ENCODE measurements around the gene CT45A2. TPM values are rescaled to one million over a fixed set of nuclear protein-coding genes. Genes with fewer than 3 reads are reported as not detected.
"Not testable (repeated sequence)": the region's sequence is repeated elsewhere in the genome, so short reads cannot be mapped to it uniquely, and the experiment has no call there.

CT45A2 gene, protein sequence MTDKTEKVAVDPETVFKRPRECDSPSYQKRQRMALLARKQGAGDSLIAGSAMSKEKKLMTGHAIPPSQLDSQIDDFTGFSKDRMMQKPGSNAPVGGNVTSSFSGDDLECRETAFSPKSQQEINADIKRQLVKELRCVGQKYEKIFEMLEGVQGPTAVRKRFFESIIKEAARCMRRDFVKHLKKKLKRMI
- polyA plus RNA-seq (not detected in 2 replicates), polyA minus RNA-seq (not detected in 2 replicates)

DNA sequence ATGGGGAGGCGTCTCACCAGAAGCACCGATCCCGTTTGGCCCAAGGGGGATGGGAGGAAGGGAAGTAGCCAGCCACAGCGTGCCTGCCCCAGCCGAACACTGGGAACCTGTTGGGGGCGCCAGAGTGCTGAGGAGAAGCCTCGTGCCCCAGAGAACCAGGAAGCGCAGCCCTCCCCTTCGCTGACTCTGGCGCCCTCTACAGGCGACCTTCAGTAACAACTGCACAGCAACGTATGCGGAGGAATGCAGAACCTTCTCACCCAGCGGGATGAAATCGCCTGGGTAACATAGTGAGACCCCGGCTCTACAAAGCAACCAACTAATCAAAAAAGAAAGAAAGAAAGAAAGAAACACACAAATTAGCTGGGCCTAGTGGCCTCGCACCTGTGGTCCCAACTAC, at the start of gene CT45A2:
Gene CT45A2, minus strand, starts transcription at position 101 of the 400 bp plus-strand sequence. CDS start 3,747 bp downstream, outside the sequence.
- H4K20me1 ChIP-seq (ENCODE audit: insufficient read depth); H3K79me2 ChIP-seq (replicated peaks; ENCODE audit: insufficient read depth, low read length); H3K9ac ChIP-seq (ENCODE audit: low read length); H2AFZ ChIP-seq (ENCODE audit: low read depth, low read length); H3K36me3 ChIP-seq (ENCODE audit: insufficient read depth, low read length); H3K9me2 ChIP-seq (ENCODE audit: insufficient read depth, low read length); H3K9me3 ChIP-seq (ENCODE audit: low read length); H3K27me3 ChIP-seq (ENCODE audit: insufficient read depth, low read depth, low read length); H3K4me3 ChIP-seq (ENCODE audit: low read length); H3F3A ChIP-seq (ENCODE audit: insufficient read depth, low read length, poor library complexity, severe bottlenecking); H3K27ac ChIP-seq (ENCODE audit: low read length); H3K4me2 ChIP-seq (ENCODE audit: low read length): not testable (repeated sequence)

DNA sequence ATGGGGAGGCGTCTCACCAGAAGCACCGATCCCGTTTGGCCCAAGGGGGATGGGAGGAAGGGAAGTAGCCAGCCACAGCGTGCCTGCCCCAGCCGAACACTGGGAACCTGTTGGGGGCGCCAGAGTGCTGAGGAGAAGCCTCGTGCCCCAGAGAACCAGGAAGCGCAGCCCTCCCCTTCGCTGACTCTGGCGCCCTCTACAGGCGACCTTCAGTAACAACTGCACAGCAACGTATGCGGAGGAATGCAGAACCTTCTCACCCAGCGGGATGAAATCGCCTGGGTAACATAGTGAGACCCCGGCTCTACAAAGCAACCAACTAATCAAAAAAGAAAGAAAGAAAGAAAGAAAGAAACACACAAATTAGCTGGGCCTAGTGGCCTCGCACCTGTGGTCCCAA, 34.6 kb upstream of the CT45A2 start, which contains the start of gene CT45A8:
Gene CT45A8, minus strand, starts transcription at position 101 of the 400 bp plus-strand sequence. CDS start 3,755 bp downstream, outside the sequence.
- not testable (repeated sequence) for H3K27me3 ChIP-seq (ENCODE audit: insufficient read depth, low read depth, low read length); H3K9ac ChIP-seq (ENCODE audit: low read length); H3K9me3 ChIP-seq (ENCODE audit: low read length); H3K4me2 ChIP-seq (ENCODE audit: low read length); H3K9me2 ChIP-seq (ENCODE audit: insufficient read depth, low read length); H4K20me1 ChIP-seq (ENCODE audit: insufficient read depth); H3F3A ChIP-seq (ENCODE audit: insufficient read depth, low read length, poor library complexity, severe bottlenecking); H3K27ac ChIP-seq (ENCODE audit: low read length); H2AFZ ChIP-seq (ENCODE audit: low read depth, low read length); H3K4me3 ChIP-seq (ENCODE audit: low read length); H3K36me3 ChIP-seq (ENCODE audit: insufficient read depth, low read length); H3K79me2 ChIP-seq (replicated peaks; ENCODE audit: insufficient read depth, low read length)

DNA sequence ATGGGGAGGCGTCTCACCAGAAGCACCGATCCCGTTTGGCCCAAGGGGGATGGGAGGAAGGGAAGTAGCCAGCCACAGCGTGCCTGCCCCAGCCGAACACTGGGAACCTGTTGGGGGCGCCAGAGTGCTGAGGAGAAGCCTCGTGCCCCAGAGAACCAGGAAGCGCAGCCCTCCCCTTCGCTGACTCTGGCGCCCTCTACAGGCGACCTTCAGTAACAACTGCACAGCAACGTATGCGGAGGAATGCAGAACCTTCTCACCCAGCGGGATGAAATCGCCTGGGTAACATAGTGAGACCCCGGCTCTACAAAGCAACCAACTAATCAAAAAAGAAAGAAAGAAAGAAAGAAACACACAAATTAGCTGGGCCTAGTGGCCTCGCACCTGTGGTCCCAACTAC, 17.4 kb upstream of the CT45A2 start, which contains the start of gene CT45A7:
Gene CT45A7, minus strand, starts transcription at position 101 of the 400 bp plus-strand sequence. CDS start 3,747 bp downstream, outside the sequence.
- not testable (repeated sequence) for H3K27me3 ChIP-seq (ENCODE audit: insufficient read depth, low read depth, low read length); H3K27ac ChIP-seq (ENCODE audit: low read length); H3K4me3 ChIP-seq (ENCODE audit: low read length); H3F3A ChIP-seq (ENCODE audit: insufficient read depth, low read length, poor library complexity, severe bottlenecking); H3K9me3 ChIP-seq (ENCODE audit: low read length); H3K79me2 ChIP-seq (replicated peaks; ENCODE audit: insufficient read depth, low read length); H3K36me3 ChIP-seq (ENCODE audit: insufficient read depth, low read length); H3K9me2 ChIP-seq (ENCODE audit: insufficient read depth, low read length); H4K20me1 ChIP-seq (ENCODE audit: insufficient read depth); H3K4me2 ChIP-seq (ENCODE audit: low read length); H3K9ac ChIP-seq (ENCODE audit: low read length); H2AFZ ChIP-seq (ENCODE audit: low read depth, low read length)

DNA sequence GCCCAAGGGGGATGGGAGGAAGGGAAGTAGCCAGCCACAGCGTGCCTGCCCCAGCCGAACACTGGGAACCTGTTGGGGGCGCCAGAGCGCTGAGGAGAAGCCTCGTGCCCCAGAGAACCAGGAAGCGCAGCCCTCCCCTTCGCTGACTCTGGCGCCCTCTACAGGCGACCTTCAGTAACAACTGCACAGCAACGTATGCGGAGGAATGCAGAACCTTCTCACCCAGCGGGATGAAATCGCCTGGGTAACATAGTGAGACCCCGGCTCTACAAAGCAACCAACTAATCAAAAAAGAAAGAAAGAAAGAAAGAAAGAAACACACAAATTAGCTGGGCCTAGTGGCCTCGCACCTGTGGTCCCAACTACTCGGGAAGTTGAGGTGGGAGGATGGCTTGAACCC, 17.1 kb downstream of the CT45A2 start, which contains the start of gene CT45A6:
Gene CT45A6, minus strand, starts transcription at position 101 of the 400 bp plus-strand sequence. CDS start 3,794 bp downstream, outside the sequence.
- not testable (repeated sequence) for H3K9me3 ChIP-seq (ENCODE audit: low read length); H3K27me3 ChIP-seq (ENCODE audit: insufficient read depth, low read depth, low read length); H3K9me2 ChIP-seq (ENCODE audit: insufficient read depth, low read length); H3K36me3 ChIP-seq (ENCODE audit: insufficient read depth, low read length); H2AFZ ChIP-seq (ENCODE audit: low read depth, low read length); H3K79me2 ChIP-seq (replicated peaks; ENCODE audit: insufficient read depth, low read length); H3K4me3 ChIP-seq (ENCODE audit: low read length); H4K20me1 ChIP-seq (ENCODE audit: insufficient read depth); H3K4me2 ChIP-seq (ENCODE audit: low read length); H3F3A ChIP-seq (ENCODE audit: insufficient read depth, low read length, poor library complexity, severe bottlenecking); H3K27ac ChIP-seq (ENCODE audit: low read length); H3K9ac ChIP-seq (ENCODE audit: low read length)

DNA sequence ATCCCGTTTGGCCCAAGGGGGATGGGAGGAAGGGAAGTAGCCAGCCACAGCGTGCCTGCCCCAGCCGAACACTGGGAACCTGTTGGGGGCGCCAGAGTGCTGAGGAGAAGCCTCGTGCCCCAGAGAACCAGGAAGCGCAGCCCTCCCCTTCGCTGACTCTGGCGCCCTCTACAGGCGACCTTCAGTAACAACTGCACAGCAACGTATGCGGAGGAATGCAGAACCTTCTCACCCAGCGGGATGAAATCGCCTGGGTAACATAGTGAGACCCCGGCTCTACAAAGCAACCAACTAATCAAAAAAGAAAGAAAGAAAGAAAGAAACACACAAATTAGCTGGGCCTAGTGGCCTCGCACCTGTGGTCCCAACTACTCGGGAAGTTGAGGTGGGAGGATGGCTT, 34.4 kb downstream of the CT45A2 start, which contains the start of gene CT45A5:
Gene CT45A5, minus strand, starts transcription at position 101 of the 400 bp plus-strand sequence. CDS start 3,774 bp downstream, outside the sequence.
- not testable (repeated sequence) for H3K36me3 ChIP-seq (ENCODE audit: insufficient read depth, low read length); H3K4me2 ChIP-seq (ENCODE audit: low read length); H3K9me2 ChIP-seq (ENCODE audit: insufficient read depth, low read length); H3K79me2 ChIP-seq (replicated peaks; ENCODE audit: insufficient read depth, low read length); H3K4me3 ChIP-seq (ENCODE audit: low read length); H3K27me3 ChIP-seq (ENCODE audit: insufficient read depth, low read depth, low read length); H2AFZ ChIP-seq (ENCODE audit: low read depth, low read length); H3K9ac ChIP-seq (ENCODE audit: low read length); H3F3A ChIP-seq (ENCODE audit: insufficient read depth, low read length, poor library complexity, severe bottlenecking); H3K27ac ChIP-seq (ENCODE audit: low read length); H3K9me3 ChIP-seq (ENCODE audit: low read length); H4K20me1 ChIP-seq (ENCODE audit: insufficient read depth)

DNA sequence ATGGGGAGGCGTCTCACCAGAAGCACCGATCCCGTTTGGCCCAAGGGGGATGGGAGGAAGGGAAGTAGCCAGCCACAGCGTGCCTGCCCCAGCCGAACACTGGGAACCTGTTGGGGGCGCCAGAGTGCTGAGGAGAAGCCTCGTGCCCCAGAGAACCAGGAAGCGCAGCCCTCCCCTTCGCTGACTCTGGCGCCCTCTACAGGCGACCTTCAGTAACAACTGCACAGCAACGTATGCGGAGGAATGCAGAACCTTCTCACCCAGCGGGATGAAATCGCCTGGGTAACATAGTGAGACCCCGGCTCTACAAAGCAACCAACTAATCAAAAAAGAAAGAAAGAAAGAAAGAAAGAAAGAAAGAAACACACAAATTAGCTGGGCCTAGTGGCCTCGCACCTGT, 51.7 kb downstream of the CT45A2 start, which contains the start of gene CT45A3:
Gene CT45A3, minus strand, starts transcription at position 101 of the 400 bp plus-strand sequence. CDS start 3,747 bp downstream, outside the sequence.
- not testable (repeated sequence) for H4K20me1 ChIP-seq (ENCODE audit: insufficient read depth); H3K4me2 ChIP-seq (ENCODE audit: low read length); H3K79me2 ChIP-seq (replicated peaks; ENCODE audit: insufficient read depth, low read length); H3F3A ChIP-seq (ENCODE audit: insufficient read depth, low read length, poor library complexity, severe bottlenecking); H3K9ac ChIP-seq (ENCODE audit: low read length); H3K4me3 ChIP-seq (ENCODE audit: low read length); H3K27ac ChIP-seq (ENCODE audit: low read length); H2AFZ ChIP-seq (ENCODE audit: low read depth, low read length); H3K36me3 ChIP-seq (ENCODE audit: insufficient read depth, low read length); H3K9me3 ChIP-seq (ENCODE audit: low read length); H3K9me2 ChIP-seq (ENCODE audit: insufficient read depth, low read length); H3K27me3 ChIP-seq (ENCODE audit: insufficient read depth, low read depth, low read length)
